Measurements from ENCODE around the gene RECQL5.

Gene RECQL5

DNA sequence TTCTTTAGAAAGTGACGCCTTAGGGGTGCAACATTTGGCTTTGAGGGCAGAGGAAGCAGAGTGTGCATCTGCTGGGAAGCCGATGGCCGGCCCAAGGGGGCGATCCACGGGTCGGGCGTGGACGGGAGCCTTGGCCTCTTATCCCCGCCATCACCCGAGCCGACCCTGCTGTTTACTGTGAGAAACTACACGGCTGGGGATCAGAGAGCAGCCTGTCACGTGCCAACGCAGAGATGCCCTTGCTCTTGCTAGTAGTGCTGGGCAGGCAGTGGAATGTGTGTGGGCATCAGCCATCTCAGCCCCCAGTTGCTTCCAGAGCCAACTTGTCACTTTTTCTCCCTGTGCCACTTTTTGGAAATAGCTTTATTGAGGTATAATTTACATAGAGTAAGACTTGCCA lies 27.6 kb upstream of the RECQL5 start:
- TF ChIP-seq, protein P1, sequence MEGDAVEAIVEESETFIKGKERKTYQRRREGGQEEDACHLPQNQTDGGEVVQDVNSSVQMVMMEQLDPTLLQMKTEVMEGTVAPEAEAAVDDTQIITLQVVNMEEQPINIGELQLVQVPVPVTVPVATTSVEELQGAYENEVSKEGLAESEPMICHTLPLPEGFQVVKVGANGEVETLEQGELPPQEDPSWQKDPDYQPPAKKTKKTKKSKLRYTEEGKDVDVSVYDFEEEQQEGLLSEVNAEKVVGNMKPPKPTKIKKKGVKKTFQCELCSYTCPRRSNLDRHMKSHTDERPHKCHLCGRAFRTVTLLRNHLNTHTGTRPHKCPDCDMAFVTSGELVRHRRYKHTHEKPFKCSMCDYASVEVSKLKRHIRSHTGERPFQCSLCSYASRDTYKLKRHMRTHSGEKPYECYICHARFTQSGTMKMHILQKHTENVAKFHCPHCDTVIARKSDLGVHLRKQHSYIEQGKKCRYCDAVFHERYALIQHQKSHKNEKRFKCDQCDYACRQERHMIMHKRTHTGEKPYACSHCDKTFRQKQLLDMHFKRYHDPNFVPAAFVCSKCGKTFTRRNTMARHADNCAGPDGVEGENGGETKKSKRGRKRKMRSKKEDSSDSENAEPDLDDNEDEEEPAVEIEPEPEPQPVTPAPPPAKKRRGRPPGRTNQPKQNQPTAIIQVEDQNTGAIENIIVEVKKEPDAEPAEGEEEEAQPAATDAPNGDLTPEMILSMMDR (conservative IDR thresholded peaks at IDR 0.05; ENCODE audit: low read depth, low read length) = no peak
- DNase-seq (ENCODE audit: low read depth) = no peak
- no peak overlapping the region for H3K4me3 ChIP-seq (ENCODE audit: low read depth, low read length)

DNA sequence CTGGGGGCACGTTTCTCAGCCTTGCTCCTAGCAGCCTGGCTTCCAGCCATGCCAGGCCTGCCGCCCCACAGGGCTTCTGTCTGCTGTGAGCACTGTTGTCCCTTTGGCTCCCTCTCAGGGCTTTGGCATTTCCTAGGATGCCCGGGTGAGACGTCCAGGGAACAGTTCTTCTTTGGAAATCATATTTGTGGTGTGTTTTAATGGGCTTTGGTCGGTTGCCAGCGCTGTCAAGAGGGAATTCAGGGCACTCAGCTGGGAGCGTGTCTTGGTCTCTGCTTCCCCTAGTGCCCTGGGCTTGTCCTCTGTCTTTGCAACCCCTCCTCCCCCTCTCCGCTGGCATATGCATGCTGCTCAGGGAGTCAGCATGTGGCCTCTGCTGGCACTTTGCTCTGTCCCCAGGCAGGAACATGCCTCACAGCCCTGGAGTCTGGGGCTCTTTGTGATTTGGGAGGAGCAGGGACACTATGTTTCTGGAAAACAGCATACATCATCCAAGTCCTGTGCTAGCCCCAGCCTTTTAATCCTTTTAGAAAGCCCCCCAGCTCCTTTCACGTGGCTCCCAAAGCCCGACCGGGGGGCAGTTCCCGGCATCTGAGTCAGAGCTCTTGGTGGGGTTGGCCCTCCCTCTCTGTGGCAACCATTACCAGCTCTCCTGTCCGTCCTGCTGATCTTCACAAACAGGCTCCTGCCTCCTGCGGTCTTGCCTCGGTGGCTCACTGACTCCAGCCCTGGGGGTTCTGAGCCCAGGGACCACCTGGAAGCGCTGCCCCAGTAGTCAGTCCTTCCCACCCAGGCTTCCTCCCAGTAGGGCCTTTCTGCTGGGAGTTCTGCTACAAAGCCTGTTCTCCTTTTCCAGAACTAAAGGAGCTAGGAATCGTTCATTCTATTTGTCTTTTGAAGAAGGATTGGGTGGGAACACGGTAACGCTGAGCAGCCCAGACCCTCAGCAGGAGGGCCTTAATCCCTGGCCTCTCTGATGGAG lies 26.8 kb upstream of the RECQL5 start:
- peak; percentile 80 for DNase-seq (ENCODE audit: low read depth)
- H3K4me3 ChIP-seq (ENCODE audit: low read depth, low read length) = no peak overlapping the region
- TF ChIP-seq, protein P1 (conservative IDR thresholded peaks at IDR 0.05; ENCODE audit: low read depth, low read length) = peak; percentile 10

DNA sequence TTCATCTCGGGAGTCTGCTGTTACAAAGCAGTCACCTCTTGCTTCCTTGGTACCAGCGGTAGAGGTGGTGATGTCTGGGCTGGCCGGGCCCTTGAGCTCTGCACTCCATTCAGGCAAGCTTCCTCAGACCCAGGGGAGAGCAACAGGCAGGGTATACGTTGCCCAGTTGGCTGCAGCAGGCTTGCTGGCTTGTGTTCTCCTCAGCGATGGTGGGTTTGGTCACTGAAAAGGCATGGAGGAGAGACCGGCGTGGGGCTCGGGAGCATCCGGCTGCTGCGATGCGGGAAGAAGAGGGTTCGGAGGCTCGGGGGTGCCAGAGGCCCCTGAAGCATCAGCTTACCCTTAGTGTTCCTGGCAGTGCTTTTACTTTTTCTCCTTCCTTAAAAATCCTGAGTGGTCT lies 26.0 kb upstream of the RECQL5 start:
- DNase-seq (ENCODE audit: low read depth) = no peak
- TF ChIP-seq, protein P1 (conservative IDR thresholded peaks at IDR 0.05; ENCODE audit: low read depth, low read length) = no peak
- H3K4me3 ChIP-seq (ENCODE audit: low read depth, low read length) = no peak overlapping the region

DNA sequence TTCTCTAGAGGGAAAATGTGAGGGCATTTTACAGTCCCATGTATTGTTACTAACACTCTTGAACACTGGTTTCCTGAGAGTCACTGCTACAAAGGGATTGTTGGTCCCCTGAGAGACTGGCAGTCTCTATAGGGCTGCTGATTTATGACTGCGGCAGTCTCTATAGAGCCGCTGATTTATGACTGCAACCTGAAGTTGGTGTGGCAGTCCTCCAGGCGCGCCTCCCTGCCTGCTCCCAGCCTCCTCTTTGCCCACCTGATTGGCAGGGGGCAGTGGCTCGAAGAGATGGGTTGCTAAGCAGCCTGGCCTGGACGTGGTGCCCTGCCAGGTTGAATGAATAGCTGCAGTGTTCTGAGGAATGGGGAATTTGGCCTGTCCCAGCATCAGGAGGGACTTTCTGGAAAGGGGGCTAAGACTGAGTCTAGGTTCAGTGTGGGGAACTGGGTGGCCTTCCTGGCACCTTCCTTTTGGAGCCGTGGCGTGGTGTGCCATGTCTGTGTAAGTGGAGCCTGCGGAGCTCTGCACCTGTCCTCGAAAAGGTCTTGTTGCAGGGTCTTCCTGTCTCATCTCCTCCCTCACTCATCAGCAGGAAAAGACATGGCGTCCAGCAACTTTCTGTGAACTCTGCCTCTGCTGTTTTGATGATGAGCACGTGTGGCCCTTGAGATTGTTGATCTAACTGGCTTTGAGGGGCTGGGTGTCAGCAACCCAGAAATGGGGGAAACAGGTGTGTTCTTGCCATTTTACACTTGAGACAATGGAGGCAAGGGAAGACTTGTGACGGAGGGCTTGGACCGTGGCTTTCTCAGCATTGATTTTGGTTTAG lies 25.1 kb upstream of the RECQL5 start:
- no peak overlapping the region for H3K4me3 ChIP-seq (ENCODE audit: low read depth, low read length)
- DNase-seq (ENCODE audit: low read depth) = no peak
- TF ChIP-seq, protein P1 (conservative IDR thresholded peaks at IDR 0.05; ENCODE audit: low read depth, low read length) = no peak

DNA sequence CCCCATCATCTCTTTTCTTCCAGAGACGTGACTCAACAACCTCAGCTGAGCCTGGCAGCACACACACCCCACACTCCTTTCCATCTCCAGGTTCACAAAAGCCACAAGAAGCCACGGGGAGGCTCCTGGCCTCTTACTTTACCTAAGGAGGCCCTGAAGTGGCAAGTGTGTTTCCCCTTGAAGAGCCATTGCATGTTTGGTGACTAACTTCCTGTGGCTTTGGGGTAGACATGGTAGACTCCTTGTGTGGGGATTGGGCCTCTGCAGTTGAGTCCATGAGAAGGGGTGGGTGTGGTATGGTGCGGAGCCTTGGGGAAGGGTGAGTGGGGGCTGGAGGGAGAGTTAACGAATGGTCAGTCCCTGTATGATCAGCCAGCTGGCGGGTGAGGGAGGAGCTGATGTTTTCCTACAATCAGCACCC lies 24.4 kb upstream of the RECQL5 start:
- no peak overlapping the region for H3K4me3 ChIP-seq (ENCODE audit: low read depth, low read length)
- no peak for DNase-seq (ENCODE audit: low read depth)
- TF ChIP-seq, protein P1 (conservative IDR thresholded peaks at IDR 0.05; ENCODE audit: low read depth, low read length) = no peak

DNA sequence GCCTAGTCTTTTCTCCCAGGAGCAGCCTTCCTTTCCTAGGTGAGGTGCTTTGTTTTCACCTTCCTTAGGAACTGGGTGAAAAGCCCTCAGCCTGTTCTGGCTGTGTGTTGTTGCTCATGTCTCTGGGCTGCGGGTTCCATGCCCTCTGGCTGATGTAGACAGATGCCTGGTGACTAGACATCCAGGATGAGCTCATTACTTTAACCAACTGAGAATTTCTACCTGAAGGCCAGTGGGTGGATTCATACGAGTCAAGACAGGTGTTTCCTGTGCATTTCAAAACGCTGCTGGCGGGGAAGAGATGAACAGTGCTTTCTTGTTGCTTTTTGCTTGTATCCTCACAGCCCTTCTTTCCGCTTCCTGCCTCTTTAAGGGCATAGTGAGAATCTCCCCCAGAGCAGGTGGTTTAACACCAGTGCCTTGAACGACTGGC lies 22.5 kb upstream of the RECQL5 start:
- H3K4me3 ChIP-seq (ENCODE audit: low read depth, low read length) = no peak overlapping the region
- TF ChIP-seq, protein P1 (conservative IDR thresholded peaks at IDR 0.05; ENCODE audit: low read depth, low read length) = no peak
- no peak for DNase-seq (ENCODE audit: low read depth)
